K562 (cell line): ENCODE measurements around the gene THOP1. TPM values are rescaled to one million over a fixed set of nuclear protein-coding genes. Genes with fewer than 3 reads are reported as not detected.

Experiments used
- BRD9 ChIP-seq: fragments of 450-650 bp; IDR thresholded peaks from 2 replicates; pipeline ENCODE4 v1.6.1; 2018; ENCODE audit warnings: low read depth; ENCODE audit not compliant: partially characterized antibody
- CBX1 ChIP-seq: sonication (generic); IDR thresholded peaks from 2 replicates; pipeline ENCODE4 v1.6.1; 2016; ENCODE audit warnings: antibody characterized with exemption, low read depth, mild to moderate bottlenecking
- CEBPZ ChIP-seq: fragments of 150-350 bp; IDR thresholded peaks from 2 replicates; pipeline ENCODE4 v1.6.1; 2014; ENCODE audit warnings: low read depth, mild to moderate bottlenecking, low read length, borderline replicate concordance
- E2F6 ChIP-seq, 2 experiments: IDR thresholded peaks; 2 replicates each; pipeline ENCODE4 v1.6.1; 2011; ENCODE audit warnings: borderline replicate concordance in 1 of 2, control low read depth in 1 of 2, low read depth in 1 of 2, low read length in 1 of 2, mild to moderate bottlenecking in 1 of 2, mixed read lengths in 1 of 2, moderate library complexity in 1 of 2; ENCODE audit not compliant: insufficient read depth in 1 of 2, insufficient read length in 1 of 2, poor library complexity in 1 of 2, severe bottlenecking in 1 of 2; ENCODE audit errors: extremely low read depth in 1 of 2
- NELFE ChIP-seq: IDR thresholded peaks from 2 replicates; pipeline ENCODE4 v1.6.1; 2011; ENCODE audit warnings: mild to moderate bottlenecking; ENCODE audit not compliant: insufficient read depth, insufficient read length
- NFRKB ChIP-seq: fragments of 450-650 bp; IDR thresholded peaks from 2 replicates; pipeline ENCODE4 v1.6.1; 2016; ENCODE audit warnings: low read depth
- NR1H2 ChIP-seq: sonication (generic); formaldehyde crosslinking; IDR thresholded peaks from 2 replicates; pipeline ENCODE4 v1.4.0; 2020; ENCODE audit warnings: mild to moderate bottlenecking, missing genetic modification reagents
- NR2C2 ChIP-seq, 2 experiments: fragments of 200-800 bp in 1 of 2; sonication (Bioruptor generic) in 1 of 2; sonication (generic) in 1 of 2; formaldehyde crosslinking in 1 of 2; IDR thresholded peaks; 2 replicates each; pipeline versions ENCODE4 v1.6.1 to v1.8.0; 2016 to 2022; ENCODE audit warnings: mild to moderate bottlenecking in 1 of 2, missing compliant biosample characterization in 1 of 2, missing genetic modification characterization in 1 of 2, missing genetic modification reagents in 1 of 2
- PHTF2 ChIP-seq: fragments of 250-450 bp; sonication (Bioruptor Pico); IDR thresholded peaks from 2 replicates; pipeline ENCODE4 v1.5.0; 2021; ENCODE audit warnings: mild to moderate bottlenecking
- SMAD4 ChIP-seq: fragments of 250-450 bp; sonication (Bioruptor Pico); conservative IDR thresholded peaks from 2 replicates; pipeline ENCODE4 v1.8.0; 2021; ENCODE audit warnings: inconsistent platforms, mild to moderate bottlenecking, moderate library complexity
- ZFP30 ChIP-seq: fragments of 250-450 bp; sonication (Bioruptor Pico); IDR thresholded peaks from 2 replicates; pipeline ENCODE4 v1.8.0; 2022; ENCODE audit warnings: moderate library complexity, mild to moderate bottlenecking, inconsistent platforms, borderline replicate concordance
- ZNF263 ChIP-seq: sonication (generic); formaldehyde crosslinking; IDR thresholded peaks from 2 replicates; pipeline ENCODE4 v1.8.0; 2022; ENCODE audit warnings: mild to moderate bottlenecking, missing genetic modification reagents, borderline replicate concordance
- polyA plus RNA-seq, 8 experiments: library from polyadenylated mRNA; depleted of rRNA in 4 of 8; stranded (reverse) in 5 of 8; unstranded in 3 of 8; fragments of >200 nt; fragmentation: Nextera tagmentation in 2 of 8; fragmentation: Illumina TruSeq in 1 of 8; extraction: Ambion mirVana in 2 of 8; extraction: Trizol in 1 of 8; gene quantifications; 2 replicates each; pipeline versions ENCODE4 v1.2.1 to v1.2.3, GENCODE V29; 2011 to 2014; ENCODE audit warnings: inconsistent platforms in 1 of 8, missing spikeins in 1 of 8
- total RNA-seq, 7 experiments: library from RNA; depleted of rRNA in 6 of 7; stranded (reverse); fragments of >200 nt in 6 of 7; fragmentation: Illumina TruSeq in 2 of 7; extraction: Trizol in 2 of 7; gene quantifications; 2 replicates each; pipeline versions ENCODE4 v1.2.1 to v1.2.3, GENCODE V29; 2011 to 2021; ENCODE audit warnings: low replicate concordance in 1 of 7
- TF ChIP-seq, protein P1 (sequence below): fragments of 450-650 bp; formaldehyde crosslinking; IDR thresholded peaks from 2 replicates; pipeline ENCODE4 v1.4.0; 2020; ENCODE audit warnings: mild to moderate bottlenecking, mixed read lengths
- TF ChIP-seq, protein P2 (sequence below): fragments of 250-450 bp; sonication (Bioruptor Pico); IDR thresholded peaks from 2 replicates; pipeline ENCODE4 v1.4.0; 2020; ENCODE audit warnings: mild to moderate bottlenecking, moderate library complexity

THOP1 gene
- total and polyA plus RNA-seq, 9 of the 15 experiments (the other 6 are each of a cell fraction or from before 2014, with no cell fraction given): 1.3 to 255 (median 96.1) TPM

GRCh38 chr19:2840794-2841791 lies 55.8 kb downstream of the THOP1 start, which contains the start of gene ZNF555 (continued):
- TF ChIP-seq, protein P1, sequence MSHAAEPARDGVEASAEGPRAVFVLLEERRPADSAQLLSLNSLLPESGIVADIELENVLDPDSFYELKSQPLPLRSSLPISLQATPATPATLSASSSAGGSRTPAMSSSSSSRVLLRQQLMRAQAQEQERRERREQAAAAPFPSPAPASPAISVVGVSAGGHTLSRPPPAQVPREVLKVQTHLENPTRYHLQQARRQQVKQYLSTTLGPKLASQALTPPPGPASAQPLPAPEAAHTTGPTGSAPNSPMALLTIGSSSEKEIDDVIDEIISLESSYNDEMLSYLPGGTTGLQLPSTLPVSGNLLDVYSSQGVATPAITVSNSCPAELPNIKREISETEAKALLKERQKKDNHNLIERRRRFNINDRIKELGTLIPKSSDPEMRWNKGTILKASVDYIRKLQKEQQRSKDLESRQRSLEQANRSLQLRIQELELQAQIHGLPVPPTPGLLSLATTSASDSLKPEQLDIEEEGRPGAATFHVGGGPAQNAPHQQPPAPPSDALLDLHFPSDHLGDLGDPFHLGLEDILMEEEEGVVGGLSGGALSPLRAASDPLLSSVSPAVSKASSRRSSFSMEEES (CRISPR knock-in tag): no peak
- TF ChIP-seq ZNF263 (CRISPR knock-in tag) (0 out of 2 replicates have a peak, but pooled peaks have one; percentile 31), NFRKB (no peak), CBX1 (peak; percentile 16; the same call in 1 of the 2 replicates), NR2C2 (CRISPR knock-in tag; IDR thresholded peaks at IDR 0.05) (no peak), NR2C2 (tag; IDR thresholded peaks at IDR 0.05) (peak; percentile 24; the same call in 1 of the 2 replicates), BRD9 (peak; percentile 35), SMAD4 (CRISPR knock-in tag) (peak; percentile 92; the same call in 1 of the 2 replicates), PHTF2 (CRISPR knock-in tag) (no peak), NELFE (no peak), ZFP30 (CRISPR knock-in tag) (no peak), NR1H2 (CRISPR knock-in tag) (no peak; the same call in 1 of the 2 replicates), E2F6 (IDR thresholded peaks at IDR 0.05; ENCODE audit: borderline replicate concordance in 1 of 2, extremely low read depth in 1 of 2, insufficient read depth in 1 of 2, insufficient read length in 1 of 2, low read depth in 1 of 2, low read length in 1 of 2, poor library complexity in 1 of 2, severe bottlenecking in 1 of 2) (peak in 1 of 2 experiments; percentile 90), CEBPZ (peak; percentile 82; the same call in 1 of the 2 replicates)
- TF ChIP-seq, protein P2, sequence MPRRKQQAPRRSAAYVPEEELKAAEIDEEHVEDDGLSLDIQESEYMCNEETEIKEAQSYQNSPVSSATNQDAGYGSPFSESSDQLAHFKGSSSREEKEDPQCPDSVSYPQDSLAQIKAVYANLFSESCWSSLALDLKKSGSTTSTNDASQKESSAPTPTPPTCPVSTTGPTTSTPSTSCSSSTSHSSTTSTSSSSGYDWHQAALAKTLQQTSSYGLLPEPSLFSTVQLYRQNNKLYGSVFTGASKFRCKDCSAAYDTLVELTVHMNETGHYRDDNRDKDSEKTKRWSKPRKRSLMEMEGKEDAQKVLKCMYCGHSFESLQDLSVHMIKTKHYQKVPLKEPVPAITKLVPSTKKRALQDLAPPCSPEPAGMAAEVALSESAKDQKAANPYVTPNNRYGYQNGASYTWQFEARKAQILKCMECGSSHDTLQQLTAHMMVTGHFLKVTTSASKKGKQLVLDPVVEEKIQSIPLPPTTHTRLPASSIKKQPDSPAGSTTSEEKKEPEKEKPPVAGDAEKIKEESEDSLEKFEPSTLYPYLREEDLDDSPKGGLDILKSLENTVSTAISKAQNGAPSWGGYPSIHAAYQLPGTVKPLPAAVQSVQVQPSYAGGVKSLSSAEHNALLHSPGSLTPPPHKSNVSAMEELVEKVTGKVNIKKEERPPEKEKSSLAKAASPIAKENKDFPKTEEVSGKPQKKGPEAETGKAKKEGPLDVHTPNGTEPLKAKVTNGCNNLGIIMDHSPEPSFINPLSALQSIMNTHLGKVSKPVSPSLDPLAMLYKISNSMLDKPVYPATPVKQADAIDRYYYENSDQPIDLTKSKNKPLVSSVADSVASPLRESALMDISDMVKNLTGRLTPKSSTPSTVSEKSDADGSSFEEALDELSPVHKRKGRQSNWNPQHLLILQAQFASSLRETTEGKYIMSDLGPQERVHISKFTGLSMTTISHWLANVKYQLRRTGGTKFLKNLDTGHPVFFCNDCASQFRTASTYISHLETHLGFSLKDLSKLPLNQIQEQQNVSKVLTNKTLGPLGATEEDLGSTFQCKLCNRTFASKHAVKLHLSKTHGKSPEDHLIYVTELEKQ (CRISPR knock-in tag): no peak
